HCT116 (cell line): ENCODE results near the gene RPTOR. TPM values are rescaled to one million over a fixed set of nuclear protein-coding genes. Genes with fewer than 3 reads are reported as not detected.
"Not testable (repeated sequence)": the region's sequence is repeated elsewhere in the genome, so short reads cannot be mapped to it uniquely, and the experiment has no call there.

ENCODE experiments used
- ATAC-seq: fragments of 200-7000 bp; cut with Tn5 transposase; 2 replicates; pipeline ENCODE4 v1.9.1; 2020; ENCODE audit warnings: mild to moderate bottlenecking, moderate library complexity
- BruUV-seq: library from RNA; stranded (reverse); fragments of 400-500 nt; replicated peaks from 2 replicates; lab custom pipeline; 2021; lab: Mats Ljungman, UMichigan
- CTCF ChIA-PET: fragments of 300-600 bp; sonication (Branson Sonifier 250); formaldehyde crosslinking; loops from one replicate; lab custom pipeline; 2021; ENCODE audit warnings: antibody characterized with exemption; lab: Charles Lee
- POLR2A ChIA-PET: fragments of 300-600, 350-600 bp; sonication (Branson Sonifier 250); formaldehyde crosslinking; loops from one replicate; lab custom pipeline; 2021; ENCODE audit warnings: antibody characterized with exemption; lab: Charles Lee
- RAD21 ChIA-PET, 2 experiments: fragments of 300-600 bp; sonication (Branson Sonifier 250); formaldehyde crosslinking; loops; one replicate each; lab custom pipeline; 2023; ENCODE audit warnings: low total read pairs in 2 of 2; ENCODE audit not compliant: uncharacterized antibody in 2 of 2, unreplicated experiment in 2 of 2, low non-redundant PET in 1 of 2; lab: Charles Lee
- DNase-seq: peaks from one replicate; pipeline ENCODE4 v3.0.0-alpha.2; 2010; ENCODE audit warnings: low read depth, low spot score
- H2AFZ ChIP-seq: fragments of 200-600 bp; shearing (Covaris generic), sonication (generic); 2 replicates; pipeline ENCODE4 v1.6.1; 2017; ENCODE audit warnings: low read depth, mixed run types, mixed read lengths, antibody characterized with exemption, low read length; ENCODE audit not compliant: poor library complexity, severe bottlenecking
- H3K27ac ChIP-seq: 2 replicates; pipeline ENCODE4 v1.5.1; 2012; ENCODE audit warnings: low read depth, low read length
- H3K27me3 ChIP-seq: fragments of 200-600 bp; sonication (generic); 2 replicates; pipeline ENCODE4 v1.6.1; 2016; ENCODE audit warnings: mixed run types, low read length, mixed read lengths; ENCODE audit not compliant: insufficient read depth
- H3K36me3 ChIP-seq, 2 experiments: fragments of 200-500 bp in 1 of 2; fragments of 200-600 bp in 1 of 2; sonication (Bioruptor generic) in 1 of 2; sonication (generic) in 1 of 2; 2 replicates each; pipeline versions ENCODE4 v1.5.1 to v1.6.1; 2014 to 2016; ENCODE audit warnings: low read length in 2 of 2, inconsistent platforms in 1 of 2, mixed read lengths in 1 of 2, mixed run types in 1 of 2; ENCODE audit not compliant: insufficient read depth in 2 of 2, control insufficient read depth in 1 of 2
- H3K4me1 ChIP-seq, 2 experiments: fragments of 200-600 bp in 1 of 2; sonication (generic) in 1 of 2; 2 replicates each; pipeline versions ENCODE4 v1.5.1 to v1.6.1; 2012 to 2017; ENCODE audit warnings: low read length in 2 of 2, inconsistent platforms in 1 of 2, mild to moderate bottlenecking in 1 of 2, mixed read lengths in 1 of 2, mixed run types in 1 of 2, moderate library complexity in 1 of 2; ENCODE audit not compliant: insufficient read depth in 2 of 2, control insufficient read depth in 1 of 2
- H3K4me2 ChIP-seq: fragments of 200-600 bp; sonication (generic); 2 replicates; pipeline ENCODE4 v1.6.1; 2017; ENCODE audit warnings: mixed run types, low read length, mixed read lengths
- H3K4me3 ChIP-seq, 2 experiments: fragments of 200-600 bp in 1 of 2; sonication (generic) in 1 of 2; replicated peaks in 1 of 2; 2 replicates each; pipeline ENCODE4 v1.5.1; 2011 to 2016; ENCODE audit warnings: low read length in 2 of 2, control low read depth in 1 of 2, low read depth in 1 of 2, mild to moderate bottlenecking in 1 of 2, mixed read lengths in 1 of 2, mixed run types in 1 of 2
- H3K79me2 ChIP-seq: fragments of 200-600 bp; sonication (generic); 2 replicates; pipeline ENCODE4 v1.6.1; 2017; ENCODE audit warnings: mild to moderate bottlenecking, mixed run types, low read length, moderate library complexity, mixed read lengths; ENCODE audit not compliant: insufficient read depth
- H3K9ac ChIP-seq: fragments of 200-600 bp; sonication (generic); 2 replicates; pipeline ENCODE4 v1.6.1; 2016; ENCODE audit warnings: low read length, mixed read lengths
- H3K9me2 ChIP-seq: fragments of 200-600 bp; sonication (generic), shearing (Covaris generic); 2 replicates; pipeline ENCODE4 v1.6.1; 2017; ENCODE audit warnings: mixed run types, mild to moderate bottlenecking, moderate library complexity; ENCODE audit not compliant: insufficient read depth
- H3K9me3 ChIP-seq, 2 experiments: fragments of 200-500 bp in 1 of 2; fragments of 200-600 bp in 1 of 2; sonication (Bioruptor generic) in 1 of 2; sonication (generic) in 1 of 2; 2 replicates each; pipeline ENCODE4 v1.6.1; 2014 to 2017; ENCODE audit warnings: low read length in 2 of 2, mixed read lengths in 2 of 2, inconsistent platforms in 1 of 2, low read depth in 1 of 2, mild to moderate bottlenecking in 1 of 2, mixed run types in 1 of 2, moderate library complexity in 1 of 2; ENCODE audit not compliant: control insufficient read depth in 1 of 2, insufficient read depth in 1 of 2
- H4K20me1 ChIP-seq: fragments of 200-600 bp; sonication (generic), shearing (Covaris generic); 2 replicates; pipeline ENCODE4 v1.6.1; 2017; ENCODE audit warnings: mixed run types, mild to moderate bottlenecking, moderate library complexity; ENCODE audit not compliant: insufficient read depth
- ATF3 ChIP-seq: IDR thresholded peaks from 2 replicates; pipeline ENCODE4 v1.6.1; 2012
- CEBPB ChIP-seq: IDR thresholded peaks from 2 replicates; pipeline ENCODE4 v1.6.1; 2012; ENCODE audit warnings: low read depth
- ELF1 ChIP-seq: IDR thresholded peaks from 2 replicates; pipeline ENCODE4 v1.6.1; 2012; ENCODE audit warnings: low read depth, borderline replicate concordance
- EZH2 ChIP-seq: fragments of 200-600 bp; sonication (generic); IDR thresholded peaks from 2 replicates; pipeline ENCODE4 v1.6.1; 2017; ENCODE audit warnings: antibody characterized with exemption, mixed run types
- EZH2phosphoT487 ChIP-seq: fragments of 200-600 bp; IDR thresholded peaks from 2 replicates; pipeline ENCODE4 v1.6.1; 2018; ENCODE audit warnings: antibody characterized with exemption, borderline replicate concordance
- JUND ChIP-seq: IDR thresholded peaks from 2 replicates; pipeline ENCODE4 v1.6.1; 2012
- POLR2AphosphoS5 ChIP-seq: IDR thresholded peaks from 2 replicates; pipeline ENCODE4 v1.6.1; 2011; ENCODE audit warnings: mild to moderate bottlenecking, low read depth, low read length, moderate library complexity
- SIN3A ChIP-seq: IDR thresholded peaks from 2 replicates; pipeline ENCODE4 v1.6.1; 2012; ENCODE audit warnings: low read depth
- SP1 ChIP-seq: IDR thresholded peaks from 2 replicates; pipeline ENCODE4 v1.6.1; 2012; ENCODE audit warnings: low read depth
- SRF ChIP-seq: IDR thresholded peaks from 2 replicates; pipeline ENCODE4 v1.6.1; 2012; ENCODE audit warnings: low read depth
- YY1 ChIP-seq: IDR thresholded peaks from 2 replicates; pipeline ENCODE4 v1.6.1; 2011; ENCODE audit warnings: low read length, low read depth, moderate library complexity, mild to moderate bottlenecking; ENCODE audit not compliant: insufficient replicate concordance; ENCODE audit errors: extremely low read depth
- intact Hi-C: fragments of 100-400 bp; cut with micrococcal nuclease; formaldehyde crosslinking; loops from 2 replicates; pipeline ENCODE4 v1.10.0; 2022
- total RNA-seq: library from RNA; stranded (reverse); gene quantifications from one replicate; pipeline ENCODE4 v1.2.1, GENCODE V29; 2021; ENCODE audit not compliant: unreplicated experiment
- TF ChIP-seq, protein P1 (sequence below), 3 experiments: fragments of 200-600 bp in 1 of 3; sonication (generic) in 1 of 3; IDR thresholded peaks in 2 of 3; conservative IDR thresholded peaks in 1 of 3; 2 replicates each; pipeline ENCODE4 v1.5.1; 2012 to 2017; ENCODE audit warnings: low read depth in 2 of 3, low read length in 2 of 3, antibody characterized with exemption in 1 of 3, borderline replicate concordance in 1 of 3, control low read depth in 1 of 3, mild to moderate bottlenecking in 1 of 3, mixed read lengths in 1 of 3, mixed run types in 1 of 3, moderate library complexity in 1 of 3; ENCODE audit not compliant: insufficient read depth in 1 of 3
- TF ChIP-seq, protein P2 (sequence below): IDR thresholded peaks from 2 replicates; pipeline ENCODE4 v1.6.1; 2012; ENCODE audit warnings: low read depth

RPTOR gene
- total RNA-seq, 1 experiment from 2014 or later = 69.5 TPM

GRCh38 chr17:80531400-80531799 is 13.2 kb upstream of the RPTOR start:
- intact Hi-C loops = no loop called here
- peak; percentile 76 for ATAC-seq

DNA sequence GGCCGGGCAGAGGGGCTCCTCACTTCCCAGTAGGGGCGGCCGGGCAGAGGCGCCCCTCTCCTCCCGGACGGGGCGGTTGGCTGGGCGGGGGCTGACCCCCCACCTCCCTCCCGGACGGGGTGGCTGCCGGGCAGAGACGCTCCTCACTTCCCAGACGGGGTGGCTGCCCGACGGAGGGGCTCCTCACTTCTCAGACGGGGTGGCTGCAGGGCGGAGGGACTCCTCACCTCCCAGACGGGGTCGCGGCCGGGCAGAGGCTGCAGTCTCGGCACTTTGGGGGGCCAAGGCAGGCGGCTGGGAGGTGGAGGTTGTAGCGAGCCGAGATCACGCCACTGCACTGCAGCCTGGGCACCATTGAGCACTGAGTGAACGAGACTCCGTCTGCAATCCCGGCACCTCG is 7.3 kb upstream of the RPTOR start:
- H3K27ac ChIP-seq, DNase-seq, CTCF ChIA-PET, H3K9me3 ChIP-seq, H3K4me3 ChIP-seq, ATAC-seq, H3K9ac ChIP-seq, H3K36me3 ChIP-seq, H3K4me2 ChIP-seq, H3K27me3 ChIP-seq, BruUV-seq, H2AFZ ChIP-seq, intact Hi-C loops, RAD21 ChIA-PET, H3K4me1 ChIP-seq, POLR2A ChIA-PET, H3K79me2 ChIP-seq, H3K9me2 ChIP-seq, H4K20me1 ChIP-seq: not testable (repeated sequence)

More at GRCh38 chr17:80531400-80531799, 13.2 kb upstream of the RPTOR start:
- no peak overlapping the region for H3K4me2 ChIP-seq
- H3K9me2 ChIP-seq = no peaks in the 10 kb centered on the region
- ChIA-PET POLR2A (interaction anchor here (1.4 kb wide), 1 partner anchor 14 kb away, joined by 3 read pairs; the partner anchor contains the start of gene RPTOR), CTCF (no interaction called here), RAD21 (no interaction called here)
- H3K4me1 ChIP-seq = no peaks in the 10 kb centered on the region
- no peak for TF ChIP-seq POLR2AphosphoS5
- no peak for TF ChIP-seq SIN3A
- no peak for TF ChIP-seq ELF1
- TF ChIP-seq SRF = no peak
- no peak for TF ChIP-seq JUND
- TF ChIP-seq YY1 = no peak
- no peak for TF ChIP-seq EZH2phosphoT487
- no peak for TF ChIP-seq ATF3
- TF ChIP-seq, protein P1, sequence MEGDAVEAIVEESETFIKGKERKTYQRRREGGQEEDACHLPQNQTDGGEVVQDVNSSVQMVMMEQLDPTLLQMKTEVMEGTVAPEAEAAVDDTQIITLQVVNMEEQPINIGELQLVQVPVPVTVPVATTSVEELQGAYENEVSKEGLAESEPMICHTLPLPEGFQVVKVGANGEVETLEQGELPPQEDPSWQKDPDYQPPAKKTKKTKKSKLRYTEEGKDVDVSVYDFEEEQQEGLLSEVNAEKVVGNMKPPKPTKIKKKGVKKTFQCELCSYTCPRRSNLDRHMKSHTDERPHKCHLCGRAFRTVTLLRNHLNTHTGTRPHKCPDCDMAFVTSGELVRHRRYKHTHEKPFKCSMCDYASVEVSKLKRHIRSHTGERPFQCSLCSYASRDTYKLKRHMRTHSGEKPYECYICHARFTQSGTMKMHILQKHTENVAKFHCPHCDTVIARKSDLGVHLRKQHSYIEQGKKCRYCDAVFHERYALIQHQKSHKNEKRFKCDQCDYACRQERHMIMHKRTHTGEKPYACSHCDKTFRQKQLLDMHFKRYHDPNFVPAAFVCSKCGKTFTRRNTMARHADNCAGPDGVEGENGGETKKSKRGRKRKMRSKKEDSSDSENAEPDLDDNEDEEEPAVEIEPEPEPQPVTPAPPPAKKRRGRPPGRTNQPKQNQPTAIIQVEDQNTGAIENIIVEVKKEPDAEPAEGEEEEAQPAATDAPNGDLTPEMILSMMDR (IDR thresholded peaks at IDR 0.05 in 2 of 3, conservative IDR thresholded peaks at IDR 0.05 in 1 of 3; ENCODE audit: borderline replicate concordance in 1 of 3, insufficient read depth in 1 of 3, low read depth in 2 of 3, low read length in 2 of 3) = no peak
- TF ChIP-seq SP1 = no peak
- TF ChIP-seq, protein P2, sequence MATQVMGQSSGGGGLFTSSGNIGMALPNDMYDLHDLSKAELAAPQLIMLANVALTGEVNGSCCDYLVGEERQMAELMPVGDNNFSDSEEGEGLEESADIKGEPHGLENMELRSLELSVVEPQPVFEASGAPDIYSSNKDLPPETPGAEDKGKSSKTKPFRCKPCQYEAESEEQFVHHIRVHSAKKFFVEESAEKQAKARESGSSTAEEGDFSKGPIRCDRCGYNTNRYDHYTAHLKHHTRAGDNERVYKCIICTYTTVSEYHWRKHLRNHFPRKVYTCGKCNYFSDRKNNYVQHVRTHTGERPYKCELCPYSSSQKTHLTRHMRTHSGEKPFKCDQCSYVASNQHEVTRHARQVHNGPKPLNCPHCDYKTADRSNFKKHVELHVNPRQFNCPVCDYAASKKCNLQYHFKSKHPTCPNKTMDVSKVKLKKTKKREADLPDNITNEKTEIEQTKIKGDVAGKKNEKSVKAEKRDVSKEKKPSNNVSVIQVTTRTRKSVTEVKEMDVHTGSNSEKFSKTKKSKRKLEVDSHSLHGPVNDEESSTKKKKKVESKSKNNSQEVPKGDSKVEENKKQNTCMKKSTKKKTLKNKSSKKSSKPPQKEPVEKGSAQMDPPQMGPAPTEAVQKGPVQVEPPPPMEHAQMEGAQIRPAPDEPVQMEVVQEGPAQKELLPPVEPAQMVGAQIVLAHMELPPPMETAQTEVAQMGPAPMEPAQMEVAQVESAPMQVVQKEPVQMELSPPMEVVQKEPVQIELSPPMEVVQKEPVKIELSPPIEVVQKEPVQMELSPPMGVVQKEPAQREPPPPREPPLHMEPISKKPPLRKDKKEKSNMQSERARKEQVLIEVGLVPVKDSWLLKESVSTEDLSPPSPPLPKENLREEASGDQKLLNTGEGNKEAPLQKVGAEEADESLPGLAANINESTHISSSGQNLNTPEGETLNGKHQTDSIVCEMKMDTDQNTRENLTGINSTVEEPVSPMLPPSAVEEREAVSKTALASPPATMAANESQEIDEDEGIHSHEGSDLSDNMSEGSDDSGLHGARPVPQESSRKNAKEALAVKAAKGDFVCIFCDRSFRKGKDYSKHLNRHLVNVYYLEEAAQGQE = no peak
- no peak for TF ChIP-seq CEBPB
- no peak for TF ChIP-seq EZH2
- H3K79me2 ChIP-seq = no peaks in the 10 kb centered on the region
- H3K9me3 ChIP-seq = no peaks in the 10 kb centered on the region
- H2AFZ ChIP-seq = peak overlapping the region; percentile 36
- H3K27ac ChIP-seq = no peak overlapping the region
- H3K4me3 ChIP-seq = no peak overlapping the region
- DNase-seq = no peak
- H4K20me1 ChIP-seq = no peaks in the 10 kb centered on the region
- BruUV-seq = no TSS peak
- H3K9ac ChIP-seq = no peak overlapping the region
- no peaks in the 10 kb centered on the region for H3K27me3 ChIP-seq
- no peaks in the 10 kb centered on the region for H3K36me3 ChIP-seq
